Endothelial cell of umbilical vein (primary cell): ENCODE measurements around the gene AURKAIP1. TPM values are rescaled to one million over a fixed set of nuclear protein-coding genes. Genes with fewer than 3 reads are reported as not detected.

Experiments
- BruUV-seq: library from RNA; stranded (reverse); fragments of 400-500 nt; replicated peaks from 2 replicates; lab custom pipeline; 2021; lab: Mats Ljungman, UMichigan
- CTCF ChIA-PET: fragments of 300-600, 350-600 bp; sonication (Branson Sonifier 250); formaldehyde crosslinking; loops from one replicate; lab custom pipeline; 2021; ENCODE audit warnings: antibody characterized with exemption, inconsistent platforms; lab: Charles Lee
- POLR2A ChIA-PET: fragments of 300-600, 350-600 bp; sonication (Branson Sonifier 250); formaldehyde crosslinking; loops from one replicate; lab custom pipeline; 2021; ENCODE audit warnings: antibody characterized with exemption, inconsistent platforms; lab: Charles Lee
- DNase-seq: peaks from one replicate; pipeline ENCODE4 v3.0.0-alpha.2; 2011; ENCODE audit warnings: low read depth, low spot score
- FAIRE-seq: peaks from 2 replicates; lab custom pipeline; 2011; peaks lifted over from hg19 to GRCh38; lab: Jason Lieb, UNC
- H2AFZ ChIP-seq: 2 replicates; pipeline ENCODE4 v1.6.0; 2012; ENCODE audit warnings: low read depth, low read length, control low read depth, inconsistent platforms
- H3K27ac ChIP-seq: 2 replicates; pipeline ENCODE4 v1.5.1; 2011; ENCODE audit warnings: low read depth, mild to moderate bottlenecking, control low read depth, low read length, moderate library complexity; ENCODE audit not compliant: insufficient read depth
- H3K27me3 ChIP-seq, 2 experiments: 2 replicates each; pipeline versions ENCODE4 v1.6.0 to v1.6.1; 2011; ENCODE audit warnings: low read length in 2 of 2, mixed read lengths in 1 of 2; ENCODE audit not compliant: control insufficient read depth in 2 of 2, insufficient read depth in 2 of 2
- H3K36me3 ChIP-seq, 2 experiments: 2 replicates in 1 of 2; 3 replicates in 1 of 2; pipeline ENCODE4 v1.5.1; 2011; ENCODE audit warnings: low read length in 2 of 2, mild to moderate bottlenecking in 1 of 2, moderate library complexity in 1 of 2; ENCODE audit not compliant: control insufficient read depth in 2 of 2, insufficient read depth in 2 of 2; ENCODE audit errors: extremely low read depth in 1 of 2
- H3K4me1 ChIP-seq: 3 replicates; pipeline ENCODE4 v1.5.1; 2011; ENCODE audit warnings: mild to moderate bottlenecking, low read length; ENCODE audit not compliant: control insufficient read depth, insufficient read depth; ENCODE audit errors: extremely low read depth
- H3K4me2 ChIP-seq: 2 replicates; pipeline ENCODE4 v1.6.1; 2011; ENCODE audit warnings: low read length, control low read depth, mixed read lengths; ENCODE audit not compliant: insufficient read depth
- H3K4me3 ChIP-seq, 3 experiments: fragments of 200-600 bp in 1 of 3; sonication (generic), shearing (Covaris generic) in 1 of 3; replicated peaks in 1 of 3; 2 replicates each; pipeline ENCODE4 v1.5.1; 2011 to 2016; ENCODE audit warnings: control low read depth in 3 of 3, low read length in 3 of 3, mild to moderate bottlenecking in 2 of 3, inconsistent platforms in 1 of 3, low read depth in 1 of 3, moderate library complexity in 1 of 3; ENCODE audit not compliant: insufficient read depth in 1 of 3
- H3K79me2 ChIP-seq: 2 replicates; pipeline ENCODE4 v1.6.0; 2012; ENCODE audit warnings: low read length, inconsistent platforms; ENCODE audit not compliant: control insufficient read depth, insufficient read depth
- H3K9ac ChIP-seq: replicated peaks from 2 replicates; pipeline ENCODE3; 2011; ENCODE audit warnings: low read length, control low read depth; ENCODE audit not compliant: insufficient read depth; ENCODE audit errors: extremely low read depth
- H3K9me1 ChIP-seq: replicated peaks from 3 replicates; pipeline ENCODE4 v1.6.0; 2011; ENCODE audit warnings: mild to moderate bottlenecking, low read length; ENCODE audit not compliant: control insufficient read depth, insufficient read depth; ENCODE audit errors: extremely low read depth
- H3K9me3 ChIP-seq: replicated peaks from 2 replicates; pipeline ENCODE4 v1.5.1; 2012; ENCODE audit warnings: low read length, inconsistent platforms; ENCODE audit not compliant: control insufficient read depth, insufficient read depth
- H4K20me1 ChIP-seq: replicated peaks from 2 replicates; pipeline ENCODE3; 2011; ENCODE audit warnings: mild to moderate bottlenecking, low read length; ENCODE audit not compliant: control insufficient read depth, insufficient read depth; ENCODE audit errors: extremely low read depth
- EZH2 ChIP-seq: IDR thresholded peaks from 2 replicates; pipeline ENCODE4 v1.6.1; 2012; ENCODE audit warnings: borderline replicate concordance, low read depth, mild to moderate bottlenecking, moderate library complexity, low read length, inconsistent platforms; ENCODE audit not compliant: severe bottlenecking
- FOS ChIP-seq: IDR thresholded peaks from 2 replicates; pipeline ENCODE4 v1.6.1; 2011; ENCODE audit warnings: mild to moderate bottlenecking, low read length, moderate library complexity, borderline replicate concordance; ENCODE audit not compliant: insufficient read depth
- GATA2 ChIP-seq: IDR thresholded peaks from 2 replicates; pipeline ENCODE4 v1.7.0; 2011; ENCODE audit warnings: low read depth, mild to moderate bottlenecking, moderate library complexity, mixed read lengths, low read length; ENCODE audit not compliant: insufficient read length, insufficient read depth
- JUN ChIP-seq: IDR thresholded peaks from 2 replicates; pipeline ENCODE4 v1.6.1; 2011; ENCODE audit warnings: borderline replicate concordance, low read depth; ENCODE audit not compliant: insufficient read length, insufficient read depth
- MYC ChIP-seq: IDR thresholded peaks from one replicate; pipeline ENCODE4 v1.6.1; 2011; ENCODE audit warnings: mild to moderate bottlenecking, low read depth, low read length
- POLR2A ChIP-seq: IDR thresholded peaks from 2 replicates; pipeline ENCODE4 v1.6.1; 2012; ENCODE audit warnings: low read depth, mild to moderate bottlenecking, control low read depth, low read length
- POLR2AphosphoS5 ChIP-seq: IDR thresholded peaks from 2 replicates; pipeline ENCODE4 v1.6.1; 2012; ENCODE audit warnings: low read depth, mild to moderate bottlenecking, control low read depth, low read length, moderate library complexity; ENCODE audit not compliant: insufficient read depth
- dilution Hi-C: fragments of 300-500 bp; cut with MboI; formaldehyde crosslinking; loops from one replicate; pipeline ENCODE4 v1.15.0; 2019; ENCODE audit warnings: low sequenced_read_pairs; ENCODE audit not compliant: extremely low pct_ligation_motif_present
- intact Hi-C: fragments of 100-400 bp; cut with micrococcal nuclease; formaldehyde crosslinking; loops from one replicate; pipeline ENCODE4 v1.10.0; 2022
- polyA plus RNA-seq, 4 experiments: library from polyadenylated mRNA; depleted of rRNA in 3 of 4; stranded (reverse) in 3 of 4; unstranded in 1 of 4; fragments of >200 nt; gene quantifications; 2 replicates each; pipeline versions ENCODE4 v1.2.1 to v1.2.3, GENCODE V29; 2011 to 2012; ENCODE audit warnings: missing spikeins in 1 of 4
- total RNA-seq: library from RNA; stranded (reverse); gene quantifications from 2 replicates; pipeline ENCODE4 v1.2.3, GENCODE V29; 2021
- TF ChIP-seq, protein P1 (sequence below): IDR thresholded peaks from 2 replicates; pipeline ENCODE4 v1.6.1; 2011; ENCODE audit not compliant: insufficient read depth, insufficient read length
- TF ChIP-seq, protein P2 (sequence below), 2 donors: IDR thresholded peaks; 1 replicate in 1 of 2; 2 replicates in 1 of 2; pipeline ENCODE4 v1.5.1; 2011; ENCODE audit warnings: low read length in 2 of 2, mild to moderate bottlenecking in 2 of 2, moderate library complexity in 2 of 2, control low read depth in 1 of 2, inconsistent platforms in 1 of 2, low read depth in 1 of 2; ENCODE audit not compliant: insufficient read depth in 1 of 2; ENCODE audit errors: extremely low read depth in 1 of 2

The AURKAIP1 gene
- total and polyA plus RNA-seq, 2 donors (not counting 3 experiments of a cell fraction or from before 2014, with no cell fraction given): 73.3 to 151 TPM

DNA sequence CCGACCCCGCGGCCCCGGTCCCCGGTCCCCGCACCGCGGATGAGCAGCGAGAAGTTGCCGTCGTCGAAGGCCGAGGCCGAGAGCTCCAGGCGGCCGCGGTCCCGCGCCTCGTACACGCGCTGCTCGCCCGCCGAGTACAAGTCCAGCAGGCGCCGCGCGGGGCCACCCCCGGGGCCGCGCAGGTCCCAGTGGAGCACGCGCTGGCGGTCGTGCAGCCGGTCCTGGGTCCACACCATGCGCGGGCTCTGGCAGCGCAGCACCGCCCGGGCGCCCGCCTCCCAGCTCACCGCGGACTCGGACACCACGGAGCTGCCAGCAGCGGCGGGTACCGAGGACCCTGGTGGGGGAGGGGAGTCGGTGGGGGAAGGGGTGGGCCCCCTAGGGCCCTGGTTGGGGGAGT, 19.6 kb downstream of the AURKAIP1 start:
- Histone ChIP-seq H3K9me1 (no peaks in the 10 kb centered on the region), H4K20me1 (no peaks in the 10 kb centered on the region), H3K27ac (no peak overlapping the region), H3K4me3 (no peak overlapping the region), H3K4me1 (no peaks in the 10 kb centered on the region), H3K9me3 (no peaks in the 10 kb centered on the region), H3K9ac (no peak overlapping the region), H3K36me3 (no peaks in the 10 kb centered on the region), H3K4me2 (no peak overlapping the region), H2AFZ (no peak overlapping the region), H3K27me3 (peaks cover 11 to 23% of the 10 kb centered on the region in 2 experiments), H3K79me2 (no peaks in the 10 kb centered on the region)
- intact Hi-C loops: no loop called here
- TF ChIP-seq POLR2AphosphoS5 (peak; percentile 14), JUN (no peak), POLR2A (no peak), EZH2 (no peak), MYC (no peak), GATA2 (no peak), FOS (no peak)
- TF ChIP-seq, protein P1, sequence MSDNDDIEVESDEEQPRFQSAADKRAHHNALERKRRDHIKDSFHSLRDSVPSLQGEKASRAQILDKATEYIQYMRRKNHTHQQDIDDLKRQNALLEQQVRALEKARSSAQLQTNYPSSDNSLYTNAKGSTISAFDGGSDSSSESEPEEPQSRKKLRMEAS: no peak
- TF ChIP-seq, protein P2, sequence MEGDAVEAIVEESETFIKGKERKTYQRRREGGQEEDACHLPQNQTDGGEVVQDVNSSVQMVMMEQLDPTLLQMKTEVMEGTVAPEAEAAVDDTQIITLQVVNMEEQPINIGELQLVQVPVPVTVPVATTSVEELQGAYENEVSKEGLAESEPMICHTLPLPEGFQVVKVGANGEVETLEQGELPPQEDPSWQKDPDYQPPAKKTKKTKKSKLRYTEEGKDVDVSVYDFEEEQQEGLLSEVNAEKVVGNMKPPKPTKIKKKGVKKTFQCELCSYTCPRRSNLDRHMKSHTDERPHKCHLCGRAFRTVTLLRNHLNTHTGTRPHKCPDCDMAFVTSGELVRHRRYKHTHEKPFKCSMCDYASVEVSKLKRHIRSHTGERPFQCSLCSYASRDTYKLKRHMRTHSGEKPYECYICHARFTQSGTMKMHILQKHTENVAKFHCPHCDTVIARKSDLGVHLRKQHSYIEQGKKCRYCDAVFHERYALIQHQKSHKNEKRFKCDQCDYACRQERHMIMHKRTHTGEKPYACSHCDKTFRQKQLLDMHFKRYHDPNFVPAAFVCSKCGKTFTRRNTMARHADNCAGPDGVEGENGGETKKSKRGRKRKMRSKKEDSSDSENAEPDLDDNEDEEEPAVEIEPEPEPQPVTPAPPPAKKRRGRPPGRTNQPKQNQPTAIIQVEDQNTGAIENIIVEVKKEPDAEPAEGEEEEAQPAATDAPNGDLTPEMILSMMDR (IDR thresholded peaks at IDR 0.05; ENCODE audit: extremely low read depth in 1 of 2, insufficient read depth in 1 of 2, low read depth in 1 of 2, low read length in 2 of 2): no peak
- FAIRE-seq (no peak), DNase-seq (no peak)
- ChIA-PET POLR2A (interaction anchor here (0.6 to 0.7 kb wide), 2 partner anchors 10 to 13 kb away, joined by 3 to 7 read pairs; no protein-coding TSS in a partner anchor), CTCF (interaction anchor here (0.7 to 1.2 kb wide), 2 partner anchors 17 to 20 kb away, joined by 3 to 9 read pairs; partner anchors contain the start of gene AURKAIP1)
- BruUV-seq: no TSS peak
- dilution Hi-C loops: no loop called here
